Fibroblast of gingiva (primary cell): ENCODE measurements around the gene PCDHA2.
"Not testable (repeated sequence)": the region's sequence is repeated elsewhere in the genome, so short reads cannot be mapped to it uniquely, and the experiment has no call there.

Source experiments
- DNase-seq: peaks from one replicate; pipeline ENCODE4 v3.0.0-alpha.2; 2011; ENCODE audit warnings: low read depth

PCDHA2 gene

DNA sequence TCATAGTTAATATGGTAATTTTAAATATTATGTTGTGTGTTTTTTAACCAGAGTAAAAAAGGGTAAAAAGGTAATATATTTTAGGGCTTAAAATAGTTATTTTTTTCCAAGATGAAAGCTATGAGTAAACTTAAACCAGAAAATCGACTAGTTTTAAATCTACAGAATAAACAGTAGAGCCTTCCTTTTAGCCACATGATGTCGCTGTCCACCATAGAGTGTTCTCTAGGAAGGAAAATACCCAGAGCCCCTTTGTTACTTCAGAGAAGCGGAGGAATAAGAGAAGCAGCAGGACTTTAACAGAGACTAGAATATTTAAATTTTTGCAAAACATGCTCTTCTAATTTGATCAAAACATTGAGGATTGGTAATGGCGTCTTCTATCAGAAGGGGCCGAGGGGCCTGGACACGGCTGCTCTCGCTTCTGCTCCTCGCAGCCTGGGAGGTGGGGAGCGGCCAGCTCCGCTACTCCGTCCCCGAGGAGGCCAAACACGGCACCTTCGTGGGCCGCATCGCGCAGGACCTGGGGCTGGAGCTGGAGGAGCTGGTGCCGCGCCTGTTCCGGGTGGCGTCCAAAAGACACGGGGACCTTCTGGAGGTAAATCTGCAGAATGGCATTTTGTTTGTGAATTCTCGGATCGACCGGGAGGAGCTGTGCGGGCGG, at the start of gene PCDHA2:
PCDHA2 (plus strand) TSS at position 258 of the 664 bp plus-strand sequence.
- DNase-seq, result no peak

- no peak for DNase-seq
Observed at GRCh38 chr5:140753561-140753960, 41.1 kb upstream of the PCDHA2 start.

GRCh38 chr5:140764177-140764973, 30.3 kb upstream of the PCDHA2 start:
- DNase-seq, result no peak

- DNase-seq, result no peak
Observed at GRCh38 chr5:140767444-140767843, 27.2 kb upstream of the PCDHA2 start.

DNA sequence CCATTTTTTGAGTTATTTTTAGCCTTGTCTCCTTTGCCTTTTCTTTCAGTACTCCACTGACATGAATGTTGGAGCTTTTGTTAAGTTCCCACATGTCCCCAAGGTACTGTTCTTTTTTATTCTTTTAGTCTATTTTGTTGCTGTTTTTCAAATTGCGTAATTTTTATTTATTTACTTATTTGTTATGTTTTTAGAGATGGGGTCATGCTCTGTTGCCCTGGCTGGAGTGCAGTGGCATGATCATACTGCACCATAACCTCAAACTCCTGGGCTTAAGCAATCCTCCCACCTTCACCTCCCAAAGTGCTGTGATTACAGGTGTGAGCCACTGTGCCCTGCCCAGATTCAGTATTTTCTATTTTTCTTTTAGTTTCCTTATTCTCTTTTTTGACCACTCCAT, 14.1 kb upstream of the PCDHA2 start:
- no peak for DNase-seq

DNA sequence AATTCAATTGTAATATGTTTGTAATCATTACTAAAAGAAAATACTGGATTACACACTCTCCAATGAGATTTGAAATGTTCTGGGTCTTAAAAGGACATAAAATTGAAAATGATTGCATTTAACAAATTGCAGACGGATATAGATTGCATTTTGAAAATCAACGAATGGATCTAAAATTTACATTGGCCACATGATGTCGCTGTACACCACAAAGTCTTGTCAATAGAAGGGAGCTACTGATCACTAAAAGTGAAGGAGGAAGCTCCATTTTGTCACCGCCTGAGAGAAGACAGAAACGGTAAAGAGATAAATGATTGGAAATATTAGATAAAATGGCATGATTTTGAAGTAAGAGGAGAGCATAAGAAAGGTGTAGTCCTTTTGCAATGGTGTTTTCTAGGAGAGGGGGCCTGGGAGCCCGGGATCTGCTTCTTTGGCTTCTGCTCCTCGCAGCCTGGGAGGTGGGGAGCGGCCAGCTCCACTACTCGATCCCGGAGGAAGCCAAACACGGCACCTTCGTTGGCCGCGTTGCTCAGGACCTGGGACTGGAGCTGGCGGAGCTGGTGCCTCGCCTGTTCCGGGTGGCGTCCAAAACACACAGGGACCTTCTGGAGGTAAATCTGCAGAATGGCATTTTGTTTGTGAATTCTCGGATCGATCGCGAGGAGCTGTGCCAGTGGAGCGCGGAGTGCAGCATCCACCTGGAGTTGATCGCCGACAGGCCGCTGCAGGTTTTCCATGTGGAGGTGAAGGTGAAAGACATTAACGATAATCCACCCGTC, 8.6 kb upstream of the PCDHA2 start, which contains the start of gene PCDHA1:
PCDHA1 (plus strand) TSS at position 236 of the 782 bp plus-strand sequence.
- no peak for DNase-seq

DNA sequence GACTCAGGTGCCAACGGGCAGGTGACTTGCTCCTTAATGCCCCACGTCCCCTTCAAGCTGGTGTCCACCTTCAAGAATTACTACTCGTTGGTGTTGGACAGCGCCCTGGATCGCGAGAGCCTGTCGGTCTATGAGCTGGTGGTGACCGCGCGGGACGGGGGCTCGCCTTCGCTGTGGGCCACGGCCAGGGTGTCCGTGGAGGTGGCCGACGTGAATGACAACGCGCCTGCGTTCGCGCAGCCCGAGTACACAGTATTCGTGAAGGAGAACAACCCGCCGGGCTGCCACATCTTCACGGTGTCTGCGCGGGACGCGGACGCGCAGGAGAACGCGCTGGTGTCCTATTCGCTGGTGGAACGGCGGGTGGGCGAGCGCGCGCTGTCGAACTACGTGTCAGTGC, 7.2 kb upstream of the PCDHA2 start:
- DNase-seq, result not testable (repeated sequence)

GRCh38 chr5:140787849-140788504, 6.7 kb upstream of the PCDHA2 start:
- not testable (repeated sequence) for DNase-seq

GRCh38 chr5:140791089-140791488, 3.6 kb upstream of the PCDHA2 start:
- no peak for DNase-seq

DNA sequence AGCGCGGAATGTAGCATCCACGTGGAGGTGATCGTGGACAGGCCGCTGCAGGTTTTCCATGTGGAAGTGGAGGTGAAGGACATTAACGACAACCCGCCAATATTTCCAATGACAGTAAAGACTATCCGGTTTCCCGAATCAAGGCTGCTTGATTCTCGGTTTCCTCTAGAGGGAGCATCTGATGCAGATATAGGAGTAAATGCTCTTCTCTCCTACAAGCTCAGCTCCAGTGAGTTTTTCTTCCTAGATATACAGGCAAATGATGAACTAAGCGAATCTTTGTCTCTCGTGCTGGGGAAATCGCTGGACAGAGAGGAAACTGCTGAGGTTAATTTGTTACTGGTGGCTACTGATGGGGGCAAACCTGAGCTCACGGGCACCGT, 598 bp downstream of the PCDHA2 start:
- DNase-seq, result no peak

- DNase-seq, result not testable (repeated sequence)
Observed at GRCh38 chr5:140796072-140796717, 1.5 kb downstream of the PCDHA2 start.

DNA sequence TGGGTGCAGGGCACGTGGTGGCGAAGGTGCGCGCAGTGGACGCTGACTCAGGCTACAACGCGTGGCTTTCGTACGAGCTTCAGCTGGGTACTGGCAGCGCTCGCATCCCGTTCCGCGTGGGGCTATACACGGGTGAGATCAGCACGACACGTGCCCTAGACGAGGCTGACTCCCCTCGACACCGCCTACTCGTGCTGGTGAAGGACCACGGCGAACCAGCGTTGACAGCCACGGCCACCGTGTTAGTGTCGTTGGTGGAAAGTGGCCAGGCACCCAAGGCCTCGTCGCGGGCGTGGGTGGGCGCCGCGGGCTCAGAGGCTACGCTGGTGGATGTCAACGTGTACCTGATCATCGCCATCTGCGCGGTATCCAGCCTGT, 2.1 kb downstream of the PCDHA2 start:
- DNase-seq, result no peak

DNA sequence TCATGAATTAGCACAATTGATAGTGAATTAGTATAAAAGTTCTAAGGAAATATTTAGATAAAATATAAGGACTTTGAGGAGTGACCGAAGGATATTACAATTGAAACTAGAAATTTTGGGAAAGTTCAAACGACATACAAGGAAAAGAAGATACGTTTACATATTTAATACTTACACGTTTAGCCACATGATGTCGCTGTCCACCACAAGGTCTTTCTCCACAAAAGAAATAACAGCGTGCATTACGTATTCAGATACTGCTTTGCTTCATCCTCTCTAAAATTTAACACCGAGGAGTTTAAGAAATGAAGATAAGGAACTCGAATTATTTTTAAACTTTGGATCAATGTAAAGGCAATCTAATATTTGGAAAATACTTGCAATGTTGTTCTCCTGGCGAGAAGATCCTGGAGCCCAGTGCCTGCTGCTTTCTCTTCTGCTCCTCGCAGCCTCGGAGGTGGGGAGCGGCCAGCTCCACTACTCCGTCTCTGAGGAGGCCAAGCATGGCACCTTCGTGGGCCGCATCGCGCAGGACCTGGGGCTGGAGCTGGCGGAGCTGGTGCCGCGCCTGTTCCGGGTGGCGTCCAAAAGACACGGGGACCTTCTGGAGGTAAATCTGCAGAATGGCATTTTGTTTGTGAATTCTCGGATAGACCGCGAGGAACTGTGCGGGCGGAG, 6.3 kb downstream of the PCDHA2 start, which contains the start of gene PCDHA3:
PCDHA3 (plus strand) TSS at position 242 of the 678 bp plus-strand sequence.
- no peak for DNase-seq

DNA sequence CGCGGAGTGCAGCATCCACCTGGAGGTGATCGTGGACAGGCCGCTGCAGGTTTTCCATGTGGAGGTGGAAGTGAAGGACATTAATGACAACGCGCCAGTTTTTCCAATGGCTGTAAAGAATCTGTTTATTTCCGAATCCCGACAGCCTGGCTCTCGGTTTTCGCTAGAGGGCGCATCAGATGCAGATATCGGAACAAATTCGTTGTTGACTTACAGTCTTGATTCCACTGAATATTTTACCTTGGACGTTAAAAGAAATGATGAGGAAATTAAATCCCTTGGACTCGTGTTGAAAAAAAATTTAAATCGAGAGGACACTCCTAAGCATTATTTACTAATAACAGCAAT, 6.8 kb downstream of the PCDHA2 start:
- DNase-seq, result no peak

DNA sequence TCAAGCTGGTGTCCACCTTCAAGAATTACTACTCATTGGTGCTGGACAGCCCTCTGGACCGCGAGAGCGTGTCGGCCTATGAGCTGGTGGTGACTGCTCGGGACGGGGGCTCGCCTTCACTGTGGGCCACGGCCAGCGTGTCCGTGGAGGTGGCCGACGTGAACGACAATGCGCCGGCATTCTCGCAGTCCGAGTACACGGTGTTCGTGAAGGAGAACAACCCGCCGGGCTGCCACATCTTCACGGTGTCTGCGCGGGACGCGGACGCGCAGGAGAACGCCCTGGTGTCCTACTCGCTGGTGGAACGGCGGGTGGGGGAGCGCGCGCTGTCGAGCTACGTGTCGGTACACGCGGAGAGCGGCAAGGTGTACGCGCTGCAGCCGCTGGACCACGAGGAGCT, 7.7 kb downstream of the PCDHA2 start:
- not testable (repeated sequence) for DNase-seq

DNA sequence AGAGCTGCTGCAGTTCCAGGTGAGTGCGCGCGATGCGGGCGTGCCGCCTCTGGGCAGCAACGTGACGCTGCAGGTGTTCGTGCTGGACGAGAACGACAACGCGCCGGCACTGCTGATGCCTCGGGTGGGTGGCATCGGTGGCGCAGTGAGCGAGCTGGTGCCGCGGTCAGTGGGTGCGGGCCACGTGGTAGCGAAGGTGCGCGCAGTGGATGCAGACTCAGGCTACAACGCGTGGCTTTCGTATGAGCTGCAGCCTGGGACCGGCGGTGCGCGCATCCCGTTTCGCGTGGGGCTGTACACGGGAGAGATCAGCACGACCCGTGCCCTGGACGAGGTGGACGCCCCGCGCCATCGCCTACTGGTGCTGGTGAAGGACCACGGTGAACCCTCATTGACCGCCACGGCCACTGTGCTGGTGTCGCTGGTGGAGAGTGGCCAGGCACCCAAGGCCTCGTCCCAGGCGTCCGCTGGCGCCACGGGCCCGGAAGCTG, 8.2 kb downstream of the PCDHA2 start:
- DNase-seq, result no peak

GRCh38 chr5:140806834-140807775, 12.5 kb downstream of the PCDHA2 start, which contains the start of gene PCDHA4:
Gene PCDHA4 (plus strand): TSS chr5:140807068.
- DNase-seq, result no peak

GRCh38 chr5:140808241-140808888, 13.7 kb downstream of the PCDHA2 start:
- not testable (repeated sequence) for DNase-seq

- no peak for DNase-seq
Observed at GRCh38 chr5:140808889-140809291, 14.2 kb downstream of the PCDHA2 start.
